GM12865 (cell line): ENCODE results near the gene CD58.

ENCODE experiments used
- DNase-seq: peaks from one replicate; pipeline ENCODE4 v3.0.0; 2010; ENCODE audit warnings: low read depth
- H3K4me3 ChIP-seq: 2 replicates; pipeline ENCODE4 v1.5.1; 2011; ENCODE audit warnings: mild to moderate bottlenecking, low read depth, low read length, control low read depth
- TF ChIP-seq, protein P1 (sequence below): IDR thresholded peaks from 2 replicates; pipeline ENCODE4 v1.5.1; 2011; ENCODE audit warnings: low read length, control low read depth, low read depth, inconsistent platforms; ENCODE audit not compliant: insufficient read depth; ENCODE audit errors: missing control alignments

The CD58 gene

DNA sequence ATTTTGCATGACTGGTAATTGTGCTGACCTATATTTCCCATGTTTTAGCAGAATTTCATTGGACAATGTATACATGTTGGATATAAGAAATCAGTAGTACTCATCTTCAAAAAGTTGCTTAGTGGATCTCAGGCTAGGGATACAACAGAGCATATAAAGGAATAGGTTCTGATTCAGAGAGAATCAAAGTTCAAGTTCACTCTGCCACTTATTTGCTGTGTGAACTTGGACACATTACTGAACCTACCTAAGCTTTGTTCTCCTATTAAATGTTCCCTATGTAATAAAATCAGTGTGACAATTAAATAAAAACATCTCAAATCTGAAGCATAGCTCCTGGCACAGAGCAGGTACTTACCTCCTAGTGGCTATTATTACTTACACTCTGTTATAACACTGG is 9.3 kb downstream of the CD58 start:
- DNase-seq, result no peak
- peak overlapping the region; percentile 41 for H3K4me3 ChIP-seq
- TF ChIP-seq, protein P1, sequence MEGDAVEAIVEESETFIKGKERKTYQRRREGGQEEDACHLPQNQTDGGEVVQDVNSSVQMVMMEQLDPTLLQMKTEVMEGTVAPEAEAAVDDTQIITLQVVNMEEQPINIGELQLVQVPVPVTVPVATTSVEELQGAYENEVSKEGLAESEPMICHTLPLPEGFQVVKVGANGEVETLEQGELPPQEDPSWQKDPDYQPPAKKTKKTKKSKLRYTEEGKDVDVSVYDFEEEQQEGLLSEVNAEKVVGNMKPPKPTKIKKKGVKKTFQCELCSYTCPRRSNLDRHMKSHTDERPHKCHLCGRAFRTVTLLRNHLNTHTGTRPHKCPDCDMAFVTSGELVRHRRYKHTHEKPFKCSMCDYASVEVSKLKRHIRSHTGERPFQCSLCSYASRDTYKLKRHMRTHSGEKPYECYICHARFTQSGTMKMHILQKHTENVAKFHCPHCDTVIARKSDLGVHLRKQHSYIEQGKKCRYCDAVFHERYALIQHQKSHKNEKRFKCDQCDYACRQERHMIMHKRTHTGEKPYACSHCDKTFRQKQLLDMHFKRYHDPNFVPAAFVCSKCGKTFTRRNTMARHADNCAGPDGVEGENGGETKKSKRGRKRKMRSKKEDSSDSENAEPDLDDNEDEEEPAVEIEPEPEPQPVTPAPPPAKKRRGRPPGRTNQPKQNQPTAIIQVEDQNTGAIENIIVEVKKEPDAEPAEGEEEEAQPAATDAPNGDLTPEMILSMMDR, result no peak

DNA sequence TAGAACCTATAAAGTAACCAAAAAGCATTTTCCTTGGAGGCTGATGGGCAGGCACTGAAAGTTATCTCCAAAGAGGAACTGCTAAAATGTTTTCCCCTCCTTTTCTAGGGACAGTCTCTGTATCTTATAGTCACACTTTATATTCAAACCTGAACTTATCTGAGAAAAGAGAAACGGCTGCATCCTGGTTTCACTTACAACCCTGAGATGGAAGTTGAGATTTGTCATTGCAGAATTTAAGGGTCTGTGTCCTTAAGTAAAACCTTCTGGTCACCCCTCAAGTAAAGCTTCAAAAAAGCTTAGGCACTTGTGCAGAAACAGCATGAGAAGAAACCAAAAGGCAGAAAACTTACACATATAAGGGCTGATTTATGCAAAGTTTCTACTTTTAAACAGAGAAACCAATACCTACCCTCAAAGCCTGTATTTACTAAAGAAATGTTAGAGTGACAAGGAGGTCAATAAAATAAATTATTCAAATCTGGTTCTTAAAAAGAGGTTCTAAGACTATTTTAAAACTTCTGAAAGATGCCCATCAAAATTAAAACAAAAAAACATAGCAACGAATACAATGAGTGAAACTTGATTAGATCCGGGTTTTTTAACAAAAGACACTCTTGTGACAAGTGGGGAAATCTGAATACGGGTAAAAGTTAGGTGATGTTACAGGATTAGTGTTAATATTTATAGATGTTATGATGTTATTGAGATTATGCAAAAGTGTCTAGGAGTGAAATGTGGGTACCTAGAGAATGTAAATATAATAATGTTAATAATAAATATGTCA is 9.9 kb downstream of the CD58 start:
- peak; percentile 83 for DNase-seq
- peak overlapping the region; percentile 41 for H3K4me3 ChIP-seq
- TF ChIP-seq, protein P1, result no peak

DNA sequence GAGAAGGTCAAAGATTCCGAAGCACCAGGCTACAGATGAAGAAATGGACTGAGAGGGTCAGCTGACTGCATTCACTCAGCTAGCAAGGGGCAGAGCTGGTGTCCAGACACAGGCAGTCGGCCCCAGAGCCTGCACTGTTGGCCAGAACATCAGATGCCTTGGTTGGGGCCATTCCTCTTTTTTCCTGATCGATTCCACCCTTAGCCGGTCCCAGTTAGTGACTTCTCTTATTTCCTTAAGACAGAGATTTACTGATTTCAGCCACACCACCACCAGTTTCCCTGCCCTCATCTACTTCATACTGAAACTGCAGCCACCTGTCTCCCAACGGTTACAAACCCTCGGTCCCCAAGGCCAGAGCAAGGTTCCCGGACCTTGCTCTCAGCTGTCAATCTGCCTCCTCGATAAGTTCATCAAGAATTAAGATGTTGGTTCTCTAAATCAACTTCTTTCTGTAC is 11.5 kb downstream of the CD58 start:
- peak; percentile 91 for DNase-seq
- TF ChIP-seq, protein P1, result no peak
- peak overlapping the region; percentile 41 for H3K4me3 ChIP-seq

DNA sequence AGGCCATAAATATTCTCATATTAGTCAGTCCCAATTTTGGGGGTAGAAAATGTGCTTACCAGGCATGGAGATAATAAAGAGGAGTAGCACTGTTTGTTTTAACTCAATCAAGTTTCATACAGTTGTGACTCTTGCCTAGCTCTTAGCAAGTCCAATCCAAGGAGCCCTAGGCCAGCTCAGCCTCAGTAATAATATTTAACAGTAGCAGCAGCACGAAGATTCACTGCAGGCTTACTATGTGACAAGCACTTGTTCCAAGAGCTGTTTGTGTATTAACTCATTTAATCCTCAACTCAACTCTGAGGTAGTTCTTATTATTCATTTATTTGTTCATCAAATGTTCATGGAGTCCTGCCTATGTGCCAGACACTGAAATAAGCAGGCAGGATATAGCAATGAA is 12.3 kb downstream of the CD58 start:
- DNase-seq, result no peak
- TF ChIP-seq, protein P1, result no peak
- peak overlapping the region; percentile 41 for H3K4me3 ChIP-seq

DNA sequence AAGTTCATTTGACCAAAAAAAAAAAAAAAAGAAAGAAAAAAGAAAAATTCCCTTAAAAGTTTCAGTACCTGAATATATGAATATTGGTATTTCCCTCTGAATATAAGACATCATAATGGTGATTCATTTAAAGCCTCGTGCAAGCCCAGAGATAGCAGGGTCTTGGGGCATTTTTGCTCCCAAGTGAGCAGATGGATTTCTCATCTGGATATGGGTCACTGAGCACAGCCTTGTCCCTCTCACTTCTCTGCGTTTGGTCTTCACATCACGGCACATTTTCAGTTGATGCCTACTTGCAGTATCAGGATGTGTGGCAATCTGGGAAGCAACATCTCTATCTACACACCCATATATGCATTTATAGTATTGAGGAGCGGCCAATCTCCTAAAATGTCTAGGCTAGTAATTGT is 12.7 kb downstream of the CD58 start:
- TF ChIP-seq, protein P1, result no peak
- peak overlapping the region; percentile 41 for H3K4me3 ChIP-seq
- DNase-seq, result peak; percentile 89

DNA sequence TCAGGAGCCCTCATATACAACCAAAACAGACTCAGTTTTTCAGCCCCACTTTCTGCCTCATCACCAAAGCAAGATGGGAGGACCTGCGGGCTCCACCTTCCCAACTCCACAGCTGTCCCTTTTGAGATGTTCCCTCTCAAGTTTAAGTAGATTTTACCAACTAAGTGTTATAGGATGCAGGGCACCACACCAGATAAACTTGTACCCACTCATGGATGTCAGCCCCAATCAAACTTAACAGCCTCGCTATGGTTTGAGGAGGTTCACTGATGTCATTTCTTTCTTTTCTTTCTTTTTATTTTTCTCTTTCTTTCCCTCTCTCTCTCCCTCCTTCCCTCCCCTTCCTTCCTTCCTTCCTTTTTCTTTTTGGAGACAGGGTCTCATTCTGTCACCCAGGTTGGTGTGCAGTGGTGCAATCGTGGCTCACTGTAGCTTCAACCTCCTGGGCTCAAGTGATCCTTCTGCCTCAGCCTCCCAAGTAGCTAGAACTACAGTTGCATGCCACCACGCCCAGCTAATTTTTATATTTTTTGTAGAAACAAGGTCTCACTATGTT is 13.4 kb downstream of the CD58 start:
- H3K4me3 ChIP-seq, result peak overlapping the region; percentile 37
- TF ChIP-seq, protein P1, result no peak
- DNase-seq, result no peak
